Neural progenitor cell (in vitro differentiated cells): ENCODE measurements around the gene NFKB1.

Experiments used
- EZH2 ChIP-seq: fragments of 200-600 bp; sonication (generic); IDR thresholded peaks from 2 replicates; pipeline ENCODE4 v1.6.1; 2017; ENCODE audit warnings: antibody characterized with exemption, mild to moderate bottlenecking, moderate library complexity
- EZH2phosphoT487 ChIP-seq: fragments of 200-600 bp; sonication (generic); IDR thresholded peaks from 2 replicates; pipeline ENCODE4 v1.6.1; 2017; ENCODE audit warnings: antibody characterized with exemption
- TF ChIP-seq, protein P1 (sequence below): fragments of 200-600 bp; sonication (generic); IDR thresholded peaks from 2 replicates; pipeline ENCODE4 v1.5.1; 2017; ENCODE audit warnings: antibody characterized with exemption, mild to moderate bottlenecking

DNA sequence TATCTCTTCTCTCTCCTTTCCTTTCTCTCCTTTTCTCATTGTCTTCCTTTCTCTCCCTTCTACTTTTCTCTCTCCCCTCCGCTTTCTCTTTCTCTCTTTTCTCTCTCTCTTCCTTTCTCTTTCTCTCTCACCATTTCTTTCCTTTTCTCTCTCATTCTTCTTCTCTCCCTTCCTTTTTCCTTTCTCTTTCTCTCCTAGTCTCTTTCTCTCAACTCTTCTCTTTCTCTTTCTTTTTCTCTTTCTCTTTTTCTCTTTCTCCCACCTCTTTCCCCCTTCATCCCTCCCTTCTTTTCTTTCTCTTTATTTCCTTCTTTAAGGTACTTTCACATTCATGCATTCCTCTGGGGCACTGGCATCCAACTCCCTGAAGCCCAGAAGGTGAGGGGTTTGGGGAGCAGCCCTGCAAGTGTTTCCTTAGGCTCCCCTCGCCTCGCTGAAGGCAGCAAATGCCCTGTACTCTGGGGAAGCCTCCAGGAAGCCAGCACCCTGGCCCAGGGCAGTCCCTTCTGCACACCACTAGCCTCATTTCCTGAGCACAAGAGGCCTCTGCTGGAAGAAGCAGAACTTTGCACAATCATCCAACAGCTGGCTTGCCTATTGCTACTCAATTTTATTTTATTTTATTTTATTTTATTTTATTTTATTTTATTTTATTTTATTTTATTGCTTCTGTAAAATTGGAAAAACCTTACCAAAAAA lies 124.2 kb downstream of the NFKB1 start:
- TF ChIP-seq, protein P1, sequence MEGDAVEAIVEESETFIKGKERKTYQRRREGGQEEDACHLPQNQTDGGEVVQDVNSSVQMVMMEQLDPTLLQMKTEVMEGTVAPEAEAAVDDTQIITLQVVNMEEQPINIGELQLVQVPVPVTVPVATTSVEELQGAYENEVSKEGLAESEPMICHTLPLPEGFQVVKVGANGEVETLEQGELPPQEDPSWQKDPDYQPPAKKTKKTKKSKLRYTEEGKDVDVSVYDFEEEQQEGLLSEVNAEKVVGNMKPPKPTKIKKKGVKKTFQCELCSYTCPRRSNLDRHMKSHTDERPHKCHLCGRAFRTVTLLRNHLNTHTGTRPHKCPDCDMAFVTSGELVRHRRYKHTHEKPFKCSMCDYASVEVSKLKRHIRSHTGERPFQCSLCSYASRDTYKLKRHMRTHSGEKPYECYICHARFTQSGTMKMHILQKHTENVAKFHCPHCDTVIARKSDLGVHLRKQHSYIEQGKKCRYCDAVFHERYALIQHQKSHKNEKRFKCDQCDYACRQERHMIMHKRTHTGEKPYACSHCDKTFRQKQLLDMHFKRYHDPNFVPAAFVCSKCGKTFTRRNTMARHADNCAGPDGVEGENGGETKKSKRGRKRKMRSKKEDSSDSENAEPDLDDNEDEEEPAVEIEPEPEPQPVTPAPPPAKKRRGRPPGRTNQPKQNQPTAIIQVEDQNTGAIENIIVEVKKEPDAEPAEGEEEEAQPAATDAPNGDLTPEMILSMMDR, result peak; percentile 40
- no peak for TF ChIP-seq EZH2
- no peak for TF ChIP-seq EZH2phosphoT487
